Neuronal stem cell (in vitro differentiated cells): ENCODE measurements around the gene ABCD2. TPM values are rescaled to one million over a fixed set of nuclear protein-coding genes. Genes with fewer than 3 reads are reported as not detected.

ENCODE experiments used
- DNase-seq: peaks from one replicate; pipeline ENCODE4 v3.0.0-alpha.2; 2013; ENCODE audit warnings: low spot score
- H2AFZ ChIP-seq: one replicate; pipeline ENCODE4 v1.6.1; 2013; ENCODE audit warnings: mild to moderate bottlenecking, low read length, inconsistent platforms
- H2AK5ac ChIP-seq: 2 replicates; pipeline ENCODE4 v1.6.1; 2013; ENCODE audit warnings: low read depth, mild to moderate bottlenecking, inconsistent platforms, low read length, moderate library complexity, mixed read lengths
- H2BK120ac ChIP-seq: 2 replicates; pipeline ENCODE4 v1.6.1; 2013; ENCODE audit warnings: low read depth, mild to moderate bottlenecking, inconsistent platforms, low read length, moderate library complexity, mixed read lengths
- H2BK12ac ChIP-seq: one replicate; pipeline ENCODE4 v1.6.1; 2013; ENCODE audit warnings: low read length, inconsistent platforms
- H2BK15ac ChIP-seq: 2 replicates; pipeline ENCODE4 v1.6.1; 2013; ENCODE audit warnings: mild to moderate bottlenecking, low read length, inconsistent platforms, mixed read lengths
- H2BK5ac ChIP-seq: one replicate; pipeline ENCODE4 v1.6.1; 2013; ENCODE audit warnings: inconsistent platforms, mild to moderate bottlenecking, low read length, moderate library complexity
- H3K14ac ChIP-seq: one replicate; pipeline ENCODE4 v1.6.1; 2013; ENCODE audit warnings: low read length, inconsistent platforms
- H3K18ac ChIP-seq: 2 replicates; pipeline ENCODE4 v1.6.1; 2013; ENCODE audit warnings: low read length, inconsistent platforms
- H3K23ac ChIP-seq: 2 replicates; pipeline ENCODE4 v1.6.1; 2013; ENCODE audit warnings: low read depth, mild to moderate bottlenecking, mixed read lengths, low read length, inconsistent platforms; ENCODE audit not compliant: poor library complexity
- H3K27ac ChIP-seq: replicated peaks from 3 replicates; pipeline ENCODE4 v1.5.1; 2013; ENCODE audit warnings: low read length, inconsistent platforms
- H3K27me3 ChIP-seq, 3 experiments: 2 replicates each; pipeline ENCODE4 v1.6.1; 2013; ENCODE audit warnings: low read length in 3 of 3, mild to moderate bottlenecking in 2 of 3, inconsistent platforms in 1 of 3, low read depth in 1 of 3, mixed read lengths in 1 of 3, moderate library complexity in 1 of 3; ENCODE audit not compliant: control insufficient read depth in 3 of 3, insufficient read depth in 3 of 3
- H3K36me3 ChIP-seq, 2 donors: replicated peaks in 1 of 2; 2 replicates each; pipeline ENCODE4 v1.6.1; 2013; ENCODE audit warnings: low read length in 2 of 2; ENCODE audit not compliant: control insufficient read depth in 2 of 2, insufficient read depth in 2 of 2
- H3K4ac ChIP-seq: 2 replicates; pipeline ENCODE4 v1.6.1; 2013; ENCODE audit warnings: inconsistent platforms, mild to moderate bottlenecking, low read length, moderate library complexity
- H3K4me1 ChIP-seq, 2 donors: 1 replicate in 1 of 2; 2 replicates in 1 of 2; pipeline ENCODE4 v1.6.1; 2013; ENCODE audit warnings: low read length in 2 of 2, low read depth in 1 of 2; ENCODE audit not compliant: control insufficient read depth in 2 of 2, insufficient read depth in 1 of 2
- H3K4me2 ChIP-seq: one replicate; pipeline ENCODE4 v1.6.1; 2013; ENCODE audit warnings: mild to moderate bottlenecking, low read length, inconsistent platforms; ENCODE audit not compliant: insufficient read depth, poor library complexity, severe bottlenecking
- H3K4me3 ChIP-seq, 2 donors: 2 replicates each; pipeline ENCODE4 v1.5.1; 2013; ENCODE audit warnings: low read length in 2 of 2, mild to moderate bottlenecking in 2 of 2, inconsistent platforms in 1 of 2, moderate library complexity in 1 of 2
- H3K79me1 ChIP-seq: one replicate; pipeline ENCODE4 v1.6.1; 2013; ENCODE audit warnings: low read depth, mild to moderate bottlenecking, inconsistent platforms, low read length, moderate library complexity
- H3K9ac ChIP-seq: one replicate; pipeline ENCODE4 v1.6.1; 2013; ENCODE audit warnings: mild to moderate bottlenecking, low read depth, low read length, inconsistent platforms; ENCODE audit not compliant: poor library complexity
- H3K9me3 ChIP-seq, 2 donors: replicated peaks in 1 of 2; 2 replicates each; pipeline versions ENCODE3 to v1.6.1; 2013; ENCODE audit warnings: low read length in 2 of 2, mild to moderate bottlenecking in 2 of 2, inconsistent platforms in 1 of 2, low read depth in 1 of 2, mixed read lengths in 1 of 2, moderate library complexity in 1 of 2; ENCODE audit not compliant: control insufficient read depth in 2 of 2, insufficient read depth in 1 of 2
- H4K8ac ChIP-seq: one replicate; pipeline ENCODE4 v1.6.1; 2013; ENCODE audit warnings: low read depth, mild to moderate bottlenecking, inconsistent platforms, low read length, moderate library complexity
- H4K91ac ChIP-seq: one replicate; pipeline ENCODE4 v1.6.1; 2013; ENCODE audit warnings: low read length, low read depth, mild to moderate bottlenecking, inconsistent platforms; ENCODE audit not compliant: poor library complexity
- WGBS, 2 donors: extraction: QIAGEN DNeasy Blood & Tissue Kit; methylation state at CpG; one replicate each; pipeline ENCODE4 v1.1.7; 2013; ENCODE audit warnings: missing lambda C conversion rate in 2 of 2, mixed read lengths in 1 of 2; ENCODE audit not compliant: insufficient read length in 2 of 2, insufficient replicate concordance in 1 of 2; ENCODE audit errors: extremely low coverage in 2 of 2; 5-methylcytosine and 5-hydroxymethylcytosine counted together
- small RNA-seq: library from polyadenylated mRNA; stranded (forward); fragments of <200 nt; extraction: miRNeasy Mini kit (QIAGEN cat#:217004); gene quantifications from one replicate; pipeline ENCODE3, GENCODE V24; 2013; ENCODE audit not compliant: insufficient read depth

The ABCD2 gene

GRCh38 chr12:39505023-39505422 is 114.6 kb downstream of the ABCD2 start:
- H4K8ac ChIP-seq: no peak overlapping the region
- no peak overlapping the region for H3K4me3 ChIP-seq
- no peaks in the 10 kb centered on the region for H3K9me3 ChIP-seq
- H2BK120ac ChIP-seq: no peak overlapping the region
- H3K36me3 ChIP-seq: no peaks in the 10 kb centered on the region
- no peak overlapping the region for H3K27ac ChIP-seq
- peaks cover 7 to 22% of the 10 kb centered on the region in 2 donors for H3K4me1 ChIP-seq
- no peak overlapping the region for H3K18ac ChIP-seq
- H2BK12ac ChIP-seq: no peak overlapping the region
- H3K9ac ChIP-seq: no peak overlapping the region
- H2BK15ac ChIP-seq: no peak overlapping the region
- no peak overlapping the region for H3K4ac ChIP-seq
- no peak overlapping the region for H3K14ac ChIP-seq
- no peak overlapping the region for H2AK5ac ChIP-seq
- no peak overlapping the region for H2BK5ac ChIP-seq
- WGBS, 2 donors: no CpG with 5 or more reads among the region's 2 CpGs
- peak overlapping the region; percentile 39 for H2AFZ ChIP-seq
- no peak overlapping the region for H4K91ac ChIP-seq
- H3K4me2 ChIP-seq: no peak overlapping the region
- DNase-seq: no peak
- H3K23ac ChIP-seq: no peak overlapping the region
- no peaks in the 10 kb centered on the region for H3K27me3 ChIP-seq
- H3K79me1 ChIP-seq: peaks cover 2% of the 10 kb centered on the region

GRCh38 chr12:39503439-39503838 is 116.2 kb downstream of the ABCD2 start:
- Histone ChIP-seq H3K36me3 (no peaks in the 10 kb centered on the region), H2AFZ (no peak overlapping the region), H2BK15ac (no peak overlapping the region), H2BK12ac (no peak overlapping the region), H3K4ac (no peak overlapping the region), H3K27me3 (no peaks in the 10 kb centered on the region), H3K9me3 (no peaks in the 10 kb centered on the region), H3K79me1 (no peaks in the 10 kb centered on the region), H3K18ac (no peak overlapping the region), H2BK5ac (no peak overlapping the region), H3K14ac (no peak overlapping the region), H4K91ac (no peak overlapping the region), H2BK120ac (no peak overlapping the region), H4K8ac (no peak overlapping the region), H3K27ac (no peak overlapping the region), H2AK5ac (no peak overlapping the region), H3K9ac (no peak overlapping the region), H3K4me1 (peaks cover 7 to 22% of the 10 kb centered on the region in 2 donors), H3K4me3 (no peak overlapping the region), H3K4me2 (no peak overlapping the region), H3K23ac (no peak overlapping the region)
- no peak for DNase-seq
- 100% methylated on average over 1 of the region's 1 CpG; no CpG with 5 or more reads in 1 of the 2 donors for WGBS, 2 donors

DNA sequence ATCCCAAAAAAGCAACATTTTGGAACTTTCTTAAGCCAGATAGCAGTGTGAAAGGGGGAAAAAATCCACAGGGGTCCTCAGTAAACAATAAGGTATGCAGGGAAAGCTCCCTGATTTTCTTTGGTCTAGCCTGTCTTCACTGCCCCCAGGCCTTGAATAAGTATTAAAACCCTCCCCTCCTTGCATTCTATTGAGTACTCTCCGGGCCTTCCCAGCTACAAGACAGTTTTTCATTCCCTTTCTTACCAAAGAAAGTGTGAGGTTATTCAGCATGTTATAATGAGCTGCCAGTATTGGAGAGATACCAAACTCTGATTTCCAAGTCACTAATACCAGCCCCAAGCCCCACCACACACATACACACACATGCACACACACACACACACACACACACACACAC is 116.9 kb downstream of the ABCD2 start:
- no peak overlapping the region for H3K9ac ChIP-seq
- no peak overlapping the region for H2AK5ac ChIP-seq
- peaks cover 7 to 22% of the 10 kb centered on the region in 2 donors for H3K4me1 ChIP-seq
- no peaks in the 10 kb centered on the region for H3K79me1 ChIP-seq
- H2BK120ac ChIP-seq: no peak overlapping the region
- no peak overlapping the region for H2BK5ac ChIP-seq
- H4K8ac ChIP-seq: no peak overlapping the region
- H3K4me2 ChIP-seq: no peak overlapping the region
- H3K9me3 ChIP-seq: no peaks in the 10 kb centered on the region
- no CpG with 5 or more reads among the region's 1 CpG for WGBS, 2 donors
- no peak overlapping the region for H4K91ac ChIP-seq
- H3K4me3 ChIP-seq: no peak overlapping the region
- H3K23ac ChIP-seq: no peak overlapping the region
- H3K36me3 ChIP-seq: no peaks in the 10 kb centered on the region
- no peak overlapping the region for H2BK15ac ChIP-seq
- DNase-seq: peak; percentile 48
- H3K27me3 ChIP-seq: no peaks in the 10 kb centered on the region
- no peak overlapping the region for H3K14ac ChIP-seq
- H2BK12ac ChIP-seq: no peak overlapping the region
- H2AFZ ChIP-seq: peak overlapping the region; percentile 47
- no peak overlapping the region for H3K4ac ChIP-seq
- H3K18ac ChIP-seq: no peak overlapping the region
- peak overlapping the region; percentile 39 for H3K27ac ChIP-seq

Small RNAs within 50 kb of the gene (small RNA-seq; reads per million reads assigned to genes)
- gene AC121334.2: not detected
